Tibial nerve (tissue), 4 donors: ENCODE data around the gene RASIP1. TPM values are rescaled to one million over a fixed set of nuclear protein-coding genes. Genes with fewer than 3 reads are reported as not detected.
"Not testable (repeated sequence)": the region's sequence is repeated elsewhere in the genome, so short reads cannot be mapped to it uniquely, and the experiment has no call there.

Experiments
- DNase-seq, 2 donors: peaks; one replicate each; pipeline ENCODE4 v3.0.0-alpha.2; 2019; ENCODE audit warnings: low spot score in 2 of 2
- H3K27ac ChIP-seq, 4 donors: fragments of 200-600 bp; sonication (generic) in 3 of 4; one replicate each; pipeline ENCODE4 v1.5.1; 2017 to 2019; ENCODE audit warnings: mild to moderate bottlenecking in 1 of 4
- H3K27me3 ChIP-seq, 2 donors: fragments of 200-600 bp; sonication (generic) in 1 of 2; one replicate each; pipeline versions ENCODE4 v1.5.1 to v1.6.0; 2017 to 2019
- H3K36me3 ChIP-seq, 3 donors: fragments of 200-600 bp; sonication (generic); one replicate each; pipeline ENCODE4 v1.5.1; 2018 to 2019
- H3K4me1 ChIP-seq, 4 donors: fragments of 200-600 bp; sonication (generic) in 3 of 4; one replicate each; pipeline ENCODE4 v1.5.1; 2017 to 2019
- H3K4me3 ChIP-seq, 4 donors: fragments of 200-600 bp; sonication (generic) in 3 of 4; one replicate each; pipeline ENCODE4 v1.5.1; 2017 to 2019; ENCODE audit warnings: mild to moderate bottlenecking in 1 of 4, moderate library complexity in 1 of 4
- H3K9me3 ChIP-seq, 4 donors: fragments of 200-600 bp; sonication (generic) in 3 of 4; one replicate each; pipeline ENCODE4 v1.5.1; 2017 to 2019
- EP300 ChIP-seq, 2 donors: sonication (generic); formaldehyde crosslinking; IDR thresholded peaks; one replicate each; pipeline ENCODE4 v1.6.1; 2017; ENCODE audit warnings: antibody characterized with exemption in 2 of 2, mild to moderate bottlenecking in 1 of 2
- POLR2A ChIP-seq, 2 donors: fragments of 450-650 bp; IDR thresholded peaks; one replicate each; pipeline ENCODE4 v1.6.1; 2017; ENCODE audit warnings: antibody characterized with exemption in 2 of 2, mild to moderate bottlenecking in 2 of 2, moderate library complexity in 2 of 2
- WGBS, 2 donors: methylation state at CpG; one replicate each; pipeline ENCODE4 v1.1.5; 2018; 5-methylcytosine and 5-hydroxymethylcytosine counted together
- total RNA-seq, 4 donors: library from RNA; depleted of rRNA; stranded (reverse); fragments of >200 nt; gene quantifications; one replicate each; pipeline ENCODE4 v1.1.0, GENCODE V29; 2016
- TF ChIP-seq, protein P1 (sequence below), 5 experiments: fragments of 200-600 bp in 3 of 5; fragments of 450-650 bp in 2 of 5; sonication (generic) in 3 of 5; IDR thresholded peaks; one replicate each; pipeline ENCODE4 v1.5.1; 2016 to 2019; ENCODE audit warnings: antibody characterized with exemption in 5 of 5, mild to moderate bottlenecking in 3 of 5, moderate library complexity in 2 of 5

The RASIP1 gene
- total RNA-seq, 4 donors from 2014 or later = 12.3 to 23.3 (median 19.8) TPM

- 75 to 78% methylated on average over 11 of the region's 11 CpGs for WGBS, 2 donors
- no peaks in the 10 kb centered on the region for H3K9me3 ChIP-seq
Observed at GRCh38 chr19:48768994-48769713, 28.7 kb upstream of the RASIP1 start.

GRCh38 chr19:48768171-48768753, 27.9 kb upstream of the RASIP1 start:
- not testable (repeated sequence) for H3K4me1 ChIP-seq, H3K9me3 ChIP-seq, H3K27ac ChIP-seq, H3K27me3 ChIP-seq, H3K36me3 ChIP-seq, H3K4me3 ChIP-seq, DNase-seq
- 31 to 40% methylated on average over 6 of the region's 6 CpGs for WGBS, 2 donors

More at GRCh38 chr19:48768994-48769713, 28.7 kb upstream of the RASIP1 start:
- H3K27ac ChIP-seq = peak overlapping the region in 1 of 4 donors; percentile 28
- H3K4me3 ChIP-seq = no peak overlapping the region
- no peak for DNase-seq
- no peaks in the 10 kb centered on the region for H3K27me3 ChIP-seq
- no peaks in the 10 kb centered on the region for H3K36me3 ChIP-seq
- no peaks in the 10 kb centered on the region for H3K4me1 ChIP-seq
- TF ChIP-seq POLR2A (IDR thresholded peaks at IDR 0.05) (no peak), EP300 (IDR thresholded peaks at IDR 0.05) (no peak)
- TF ChIP-seq, protein P1, sequence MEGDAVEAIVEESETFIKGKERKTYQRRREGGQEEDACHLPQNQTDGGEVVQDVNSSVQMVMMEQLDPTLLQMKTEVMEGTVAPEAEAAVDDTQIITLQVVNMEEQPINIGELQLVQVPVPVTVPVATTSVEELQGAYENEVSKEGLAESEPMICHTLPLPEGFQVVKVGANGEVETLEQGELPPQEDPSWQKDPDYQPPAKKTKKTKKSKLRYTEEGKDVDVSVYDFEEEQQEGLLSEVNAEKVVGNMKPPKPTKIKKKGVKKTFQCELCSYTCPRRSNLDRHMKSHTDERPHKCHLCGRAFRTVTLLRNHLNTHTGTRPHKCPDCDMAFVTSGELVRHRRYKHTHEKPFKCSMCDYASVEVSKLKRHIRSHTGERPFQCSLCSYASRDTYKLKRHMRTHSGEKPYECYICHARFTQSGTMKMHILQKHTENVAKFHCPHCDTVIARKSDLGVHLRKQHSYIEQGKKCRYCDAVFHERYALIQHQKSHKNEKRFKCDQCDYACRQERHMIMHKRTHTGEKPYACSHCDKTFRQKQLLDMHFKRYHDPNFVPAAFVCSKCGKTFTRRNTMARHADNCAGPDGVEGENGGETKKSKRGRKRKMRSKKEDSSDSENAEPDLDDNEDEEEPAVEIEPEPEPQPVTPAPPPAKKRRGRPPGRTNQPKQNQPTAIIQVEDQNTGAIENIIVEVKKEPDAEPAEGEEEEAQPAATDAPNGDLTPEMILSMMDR (IDR thresholded peaks at IDR 0.05) = no peak

DNA sequence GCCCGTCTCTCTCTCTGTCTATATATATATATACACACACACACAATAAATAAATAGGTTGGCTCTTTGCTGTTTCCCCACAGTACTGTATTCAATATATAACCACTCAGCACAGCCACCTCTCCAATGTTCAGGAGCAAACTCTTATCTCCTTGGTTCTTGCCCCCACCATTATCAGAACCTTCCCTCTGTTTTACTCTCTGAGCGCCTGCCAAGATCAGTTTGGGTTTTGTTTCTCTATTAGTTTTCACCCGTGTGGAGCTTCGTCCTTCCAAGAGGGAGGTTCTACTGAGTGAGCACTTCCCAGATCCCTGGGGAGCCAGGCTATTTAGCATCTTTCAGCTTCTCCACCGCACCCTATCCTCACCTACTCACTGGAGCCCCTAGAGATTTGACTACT, 25.4 kb upstream of the RASIP1 start:
- 39 to 43% methylated on average over 5 of the region's 5 CpGs for WGBS, 2 donors
- not testable (repeated sequence) for H3K27me3 ChIP-seq, H3K36me3 ChIP-seq, H3K4me1 ChIP-seq, H3K9me3 ChIP-seq, H3K4me3 ChIP-seq, H3K27ac ChIP-seq, DNase-seq

- no peak for DNase-seq
- H3K9me3 ChIP-seq = no peaks in the 10 kb centered on the region
- no peaks in the 10 kb centered on the region for H3K27me3 ChIP-seq
- H3K4me3 ChIP-seq = no peak overlapping the region
- peak overlapping the region in 1 of 4 donors; percentile 40 for H3K27ac ChIP-seq
- H3K4me1 ChIP-seq = no peaks in the 10 kb centered on the region
- 60 to 65% methylated on average over 16 of the region's 16 CpGs for WGBS, 2 donors
- no peaks in the 10 kb centered on the region for H3K36me3 ChIP-seq
- TF ChIP-seq, protein P1 (IDR thresholded peaks at IDR 0.05) = no peak
- TF ChIP-seq POLR2A (IDR thresholded peaks at IDR 0.05) = no peak
- no peak for TF ChIP-seq EP300 (IDR thresholded peaks at IDR 0.05)
Observed at GRCh38 chr19:48760504-48761205, 20.2 kb upstream of the RASIP1 start.

- H3K36me3 ChIP-seq = no peaks in the 10 kb centered on the region
- H3K4me3 ChIP-seq = no peak overlapping the region
- no peak for DNase-seq
- H3K27me3 ChIP-seq = peaks cover 0 to 13% of the 10 kb centered on the region in 2 donors
- H3K4me1 ChIP-seq = peaks cover 0 to 10% (median 4%) of the 10 kb centered on the region in 4 donors
- no peaks in the 10 kb centered on the region for H3K9me3 ChIP-seq
- WGBS, 2 donors = 76 to 82% methylated on average over 10 to 13 of the region's 14 CpGs
- no peak overlapping the region for H3K27ac ChIP-seq
- TF ChIP-seq, protein P1 (IDR thresholded peaks at IDR 0.05) = no peak
- TF ChIP-seq EP300 (IDR thresholded peaks at IDR 0.05) (no peak), POLR2A (IDR thresholded peaks at IDR 0.05) (no peak)
Observed at GRCh38 chr19:48757741-48758144, 17.3 kb upstream of the RASIP1 start.
